VCaP (cell line): ENCODE results near the gene ZNF574.

Experiments used
- H3K27ac ChIP-seq: fragments of 450-650 bp; 2 replicates; pipeline ENCODE4 v1.5.1; 2017
- TF ChIP-seq, protein P1 (sequence below): fragments of 450-650 bp; conservative IDR thresholded peaks from 2 replicates; pipeline ENCODE4 v1.5.1; 2017; ENCODE audit warnings: mild to moderate bottlenecking, moderate library complexity

ZNF574 gene

DNA sequence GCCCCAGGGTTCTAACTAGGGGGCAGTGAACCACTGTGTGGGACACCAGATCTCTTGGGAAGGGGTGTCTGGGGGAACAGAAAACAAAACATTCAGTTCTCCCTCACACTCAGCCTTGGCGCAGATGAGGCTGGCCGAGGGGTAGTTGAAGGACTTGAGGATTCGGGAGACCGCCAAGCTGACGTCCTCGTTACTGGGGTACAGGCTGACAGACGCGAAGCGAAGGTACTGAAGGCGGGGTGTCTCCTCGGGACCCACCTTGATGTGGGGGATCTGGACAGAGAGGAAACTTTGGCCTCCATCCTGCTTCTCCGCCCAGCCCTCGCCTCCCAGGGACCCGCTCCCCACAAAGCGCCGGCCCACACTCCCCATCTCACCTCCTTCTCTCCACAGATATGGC lies 13.6 kb upstream of the ZNF574 start:
- TF ChIP-seq, protein P1, sequence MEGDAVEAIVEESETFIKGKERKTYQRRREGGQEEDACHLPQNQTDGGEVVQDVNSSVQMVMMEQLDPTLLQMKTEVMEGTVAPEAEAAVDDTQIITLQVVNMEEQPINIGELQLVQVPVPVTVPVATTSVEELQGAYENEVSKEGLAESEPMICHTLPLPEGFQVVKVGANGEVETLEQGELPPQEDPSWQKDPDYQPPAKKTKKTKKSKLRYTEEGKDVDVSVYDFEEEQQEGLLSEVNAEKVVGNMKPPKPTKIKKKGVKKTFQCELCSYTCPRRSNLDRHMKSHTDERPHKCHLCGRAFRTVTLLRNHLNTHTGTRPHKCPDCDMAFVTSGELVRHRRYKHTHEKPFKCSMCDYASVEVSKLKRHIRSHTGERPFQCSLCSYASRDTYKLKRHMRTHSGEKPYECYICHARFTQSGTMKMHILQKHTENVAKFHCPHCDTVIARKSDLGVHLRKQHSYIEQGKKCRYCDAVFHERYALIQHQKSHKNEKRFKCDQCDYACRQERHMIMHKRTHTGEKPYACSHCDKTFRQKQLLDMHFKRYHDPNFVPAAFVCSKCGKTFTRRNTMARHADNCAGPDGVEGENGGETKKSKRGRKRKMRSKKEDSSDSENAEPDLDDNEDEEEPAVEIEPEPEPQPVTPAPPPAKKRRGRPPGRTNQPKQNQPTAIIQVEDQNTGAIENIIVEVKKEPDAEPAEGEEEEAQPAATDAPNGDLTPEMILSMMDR = no peak
- no peak overlapping the region for H3K27ac ChIP-seq

DNA sequence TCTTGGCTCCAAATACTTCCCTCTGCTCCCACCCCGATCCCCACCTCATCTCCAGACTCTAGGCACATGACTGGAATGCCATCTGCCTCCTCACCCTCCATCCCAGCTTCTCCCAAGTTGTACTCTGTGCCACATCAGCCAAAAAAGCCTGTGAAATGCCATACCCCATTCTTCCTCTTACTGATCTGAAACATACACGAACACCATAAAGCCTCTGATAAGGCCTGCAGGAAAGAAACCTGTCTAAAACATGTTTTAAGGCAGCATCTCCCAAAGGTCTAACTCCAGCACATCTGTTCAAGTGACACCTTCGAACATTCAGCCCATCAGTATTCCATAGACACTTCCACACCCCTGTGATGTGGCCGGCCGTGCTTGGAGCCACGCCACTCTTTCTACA lies 11.5 kb upstream of the ZNF574 start:
- no peak overlapping the region for H3K27ac ChIP-seq
- TF ChIP-seq, protein P1 = no peak

GRCh38 chr19:42065051-42065450 lies 10.9 kb upstream of the ZNF574 start:
- H3K27ac ChIP-seq = no peak overlapping the region
- TF ChIP-seq, protein P1 = no peak

GRCh38 chr19:42065511-42065910 lies 10.5 kb upstream of the ZNF574 start:
- TF ChIP-seq, protein P1 = no peak
- H3K27ac ChIP-seq = no peak overlapping the region

GRCh38 chr19:42066075-42066754 lies 9.8 kb upstream of the ZNF574 start:
- TF ChIP-seq, protein P1 = no peak
- H3K27ac ChIP-seq = no peak overlapping the region

DNA sequence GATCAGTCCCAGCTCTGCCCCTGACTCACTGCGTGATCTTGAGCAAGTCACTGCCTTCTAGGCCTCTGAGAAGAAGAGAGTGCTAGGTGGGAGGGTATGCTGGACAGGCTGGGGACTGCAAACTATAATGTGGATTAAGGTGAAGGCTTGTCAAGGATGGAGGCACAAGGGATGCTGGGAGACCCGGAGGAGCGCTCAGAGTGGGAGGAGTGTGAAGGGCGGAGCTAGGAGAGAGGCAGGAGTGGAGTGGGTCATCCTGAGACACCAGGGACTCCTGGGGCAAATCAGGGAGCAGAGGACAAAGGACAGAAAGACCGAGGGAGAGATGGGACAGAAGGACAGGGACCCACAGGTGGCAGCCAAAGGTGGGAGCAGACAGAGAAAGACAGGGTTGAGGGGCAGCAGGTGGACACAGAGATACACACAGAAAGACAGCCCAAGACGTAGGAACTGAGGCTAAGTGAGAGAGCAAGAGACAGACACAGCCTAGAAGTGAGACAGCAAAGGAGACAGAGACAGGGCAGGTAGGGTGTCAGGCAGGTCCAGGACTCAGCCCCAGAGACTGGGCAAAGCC lies 8.6 kb upstream of the ZNF574 start:
- H3K27ac ChIP-seq = no peak overlapping the region
- TF ChIP-seq, protein P1 = no peak

DNA sequence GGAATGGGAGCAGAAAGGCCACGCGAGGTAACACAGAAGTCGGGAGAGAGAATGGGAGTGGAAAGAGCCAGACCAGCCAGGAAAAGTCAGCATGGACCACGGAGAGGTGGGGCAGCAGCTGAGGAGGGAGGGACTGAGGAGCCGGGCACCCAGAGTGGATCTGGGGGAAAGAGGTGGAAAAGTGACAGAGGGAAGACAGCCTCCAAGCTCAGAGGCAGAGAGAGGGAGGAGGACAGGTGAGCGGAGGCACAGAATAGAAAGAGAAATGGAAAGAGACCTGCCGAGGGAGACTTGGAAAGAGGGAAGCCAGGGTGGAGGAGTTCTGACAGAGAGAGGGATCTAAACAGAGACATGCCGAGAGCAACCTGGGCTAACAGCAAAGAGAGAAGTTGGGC lies 7.6 kb upstream of the ZNF574 start:
- no peak overlapping the region for H3K27ac ChIP-seq
- TF ChIP-seq, protein P1 = no peak
